Chondrocyte (in vitro differentiated cells): ENCODE results near the gene SNRNP200. TPM values are rescaled to one million over a fixed set of nuclear protein-coding genes. Genes with fewer than 3 reads are reported as not detected.
"Not testable (repeated sequence)": the region's sequence is repeated elsewhere in the genome, so short reads cannot be mapped to it uniquely, and the experiment has no call there.

Source experiments
- DNase-seq: peaks from one replicate; pipeline ENCODE4 v3.0.0; 2021; ENCODE audit warnings: mixed read lengths, low spot score
- H3K27ac Mint-ChIP-seq: one replicate; pipeline ENCODE4 v1.8.0; 2021; ENCODE audit warnings: mild to moderate bottlenecking, moderate library complexity, mixed read lengths; ENCODE audit not compliant: unreplicated experiment
- H3K27me3 Mint-ChIP-seq: 2 replicates; pipeline ENCODE4 v1.8.0; 2021; ENCODE audit warnings: low read depth, mixed read lengths
- H3K36me3 Mint-ChIP-seq: 2 replicates; pipeline ENCODE4 v1.8.0; 2021; ENCODE audit warnings: low read depth, mixed read lengths
- H3K4me1 Mint-ChIP-seq: 2 replicates; pipeline ENCODE4 v1.8.0; 2021; ENCODE audit warnings: low read depth, mild to moderate bottlenecking, mixed read lengths
- H3K4me3 Mint-ChIP-seq: one replicate; pipeline ENCODE4 v1.8.0; 2021; ENCODE audit warnings: mild to moderate bottlenecking, moderate library complexity, mixed read lengths; ENCODE audit not compliant: unreplicated experiment
- H3K9me3 Mint-ChIP-seq: 2 replicates; pipeline ENCODE4 v1.8.0; 2021; ENCODE audit warnings: low read depth, mixed read lengths
- CTCF ChIP-seq: fragments of 200-600 bp; sonication (generic); IDR thresholded peaks from 2 replicates; pipeline ENCODE4 v1.5.0; 2021; ENCODE audit warnings: antibody characterized with exemption, mild to moderate bottlenecking, moderate library complexity
- total RNA-seq: library from RNA; stranded (reverse); gene quantifications from 3 replicates; pipeline ENCODE4 v1.2.1, GENCODE V29; 2021

SNRNP200 gene
- total RNA-seq, 1 donor from 2014 or later: 82.6 TPM

GRCh38 chr2:96301865-96302264 lies 3.5 kb downstream of the SNRNP200 start:
- peaks cover 36% of the 10 kb centered on the region for H3K4me1 Mint-ChIP-seq
- no peaks in the 10 kb centered on the region for H3K9me3 Mint-ChIP-seq
- H3K36me3 Mint-ChIP-seq: peaks cover 41% of the 10 kb centered on the region
- TF ChIP-seq CTCF: no peak
- no peaks in the 10 kb centered on the region for H3K27me3 Mint-ChIP-seq
- no peak overlapping the region for H3K27ac Mint-ChIP-seq
- DNase-seq: no peak
- H3K4me3 Mint-ChIP-seq: no peak overlapping the region

- peaks cover 3% of the 10 kb centered on the region for H3K4me1 Mint-ChIP-seq
- no peak for TF ChIP-seq CTCF
- H3K36me3 Mint-ChIP-seq: peaks cover 57% of the 10 kb centered on the region
- no peak for DNase-seq
- H3K27me3 Mint-ChIP-seq: no peaks in the 10 kb centered on the region
- H3K9me3 Mint-ChIP-seq: no peaks in the 10 kb centered on the region
- H3K4me3 Mint-ChIP-seq: no peak overlapping the region
- H3K27ac Mint-ChIP-seq: no peak overlapping the region
These were observed 8.4 kb downstream of the SNRNP200 start for GRCh38 chr2:96296925-96297324.

GRCh38 chr2:96294271-96294670 lies 11.1 kb downstream of the SNRNP200 start:
- DNase-seq, H3K27ac Mint-ChIP-seq: not testable (repeated sequence)

GRCh38 chr2:96291751-96292150 lies 13.6 kb downstream of the SNRNP200 start:
- Mint-ChIP-seq H3K36me3 (peaks cover 68% of the 10 kb centered on the region), H3K27ac (no peak overlapping the region), H3K4me1 (no peaks in the 10 kb centered on the region), H3K9me3 (no peaks in the 10 kb centered on the region), H3K4me3 (no peak overlapping the region), H3K27me3 (no peaks in the 10 kb centered on the region)
- TF ChIP-seq CTCF: no peak
- DNase-seq: peak; percentile 20

More at GRCh38 chr2:96294271-96294670, 11.1 kb downstream of the SNRNP200 start:
- not testable (repeated sequence) for H3K4me3 Mint-ChIP-seq, H3K27me3 Mint-ChIP-seq, H3K4me1 Mint-ChIP-seq, H3K9me3 Mint-ChIP-seq
- H3K36me3 Mint-ChIP-seq: peaks cover 66% of the 10 kb centered on the region

- Mint-ChIP-seq H3K4me3 (no peak overlapping the region), H3K27me3 (no peaks in the 10 kb centered on the region)
These were observed 18.0 kb downstream of the SNRNP200 start for GRCh38 chr2:96287273-96287856.

More at GRCh38 chr2:96287273-96287856, 18.0 kb downstream of the SNRNP200 start:
- no peak for DNase-seq
- TF ChIP-seq CTCF: no peak
- Mint-ChIP-seq H3K27ac (no peak overlapping the region), H3K4me1 (no peaks in the 10 kb centered on the region), H3K36me3 (peaks cover 65% of the 10 kb centered on the region), H3K9me3 (no peaks in the 10 kb centered on the region)
